Measurements from ENCODE around the gene TENM4.

TENM4 gene

GRCh38 chr11:78762105-78762504 lies 678.7 kb downstream of the TENM4 start:
- no peak for DNase-seq

DNA sequence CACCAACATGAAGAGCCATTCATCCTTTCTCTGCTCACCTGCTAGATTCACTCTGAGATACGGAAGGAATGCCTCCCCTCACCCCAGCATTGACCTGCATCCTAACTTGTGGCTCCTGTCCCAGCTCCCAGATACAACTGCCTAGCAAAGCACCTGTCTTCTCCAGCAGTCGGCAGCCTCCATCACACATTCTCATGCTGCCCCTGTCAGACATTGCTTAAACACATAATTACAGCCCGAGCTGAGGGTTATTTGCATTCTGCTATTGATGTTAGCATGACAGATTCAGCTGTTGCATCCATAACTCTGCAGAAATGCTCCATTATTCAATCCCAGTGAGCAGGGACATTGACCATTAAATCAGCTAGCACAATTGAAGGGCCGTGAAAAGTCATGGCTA lies 681.8 kb downstream of the TENM4 start:
- no peak for DNase-seq

DNA sequence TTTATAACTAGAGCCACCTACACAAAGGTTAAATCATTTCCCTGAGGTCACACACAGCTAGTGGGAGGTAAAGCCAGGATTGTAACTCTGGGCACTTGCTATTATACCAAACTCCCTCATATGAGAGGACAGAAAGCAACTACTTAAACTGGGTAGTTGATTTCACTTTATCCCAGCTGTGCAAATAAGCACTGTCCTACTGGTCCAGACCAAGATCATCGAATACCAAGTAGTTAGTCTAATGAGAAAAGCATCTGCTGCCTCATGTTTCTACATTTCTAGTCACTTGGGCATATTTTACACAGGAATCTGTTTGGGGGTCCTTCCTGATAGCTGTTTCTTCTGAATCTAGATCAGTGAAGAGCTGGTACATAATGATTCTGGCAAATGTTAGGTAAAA lies 687.5 kb downstream of the TENM4 start:
- DNase-seq: no peak

DNA sequence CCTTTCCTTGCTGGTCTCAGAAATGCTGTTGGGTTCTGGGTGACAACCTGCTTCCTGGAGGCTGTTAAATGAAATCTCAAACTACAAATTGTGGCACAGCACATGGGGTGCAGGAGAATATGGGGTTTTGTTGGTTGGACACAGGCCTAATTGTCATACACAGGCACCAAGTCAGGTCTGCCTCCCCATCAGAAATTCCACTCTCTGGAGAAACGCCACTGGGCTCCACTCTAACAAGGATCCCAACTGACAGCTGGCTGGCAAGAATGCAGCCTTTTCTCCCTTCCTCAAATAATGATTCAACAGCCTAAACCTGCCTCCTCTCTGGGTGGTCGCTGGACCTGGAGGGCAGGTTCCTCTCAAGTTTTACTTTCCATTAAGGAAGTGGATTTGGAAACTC lies 688.3 kb downstream of the TENM4 start:
- DNase-seq: no peak

DNA sequence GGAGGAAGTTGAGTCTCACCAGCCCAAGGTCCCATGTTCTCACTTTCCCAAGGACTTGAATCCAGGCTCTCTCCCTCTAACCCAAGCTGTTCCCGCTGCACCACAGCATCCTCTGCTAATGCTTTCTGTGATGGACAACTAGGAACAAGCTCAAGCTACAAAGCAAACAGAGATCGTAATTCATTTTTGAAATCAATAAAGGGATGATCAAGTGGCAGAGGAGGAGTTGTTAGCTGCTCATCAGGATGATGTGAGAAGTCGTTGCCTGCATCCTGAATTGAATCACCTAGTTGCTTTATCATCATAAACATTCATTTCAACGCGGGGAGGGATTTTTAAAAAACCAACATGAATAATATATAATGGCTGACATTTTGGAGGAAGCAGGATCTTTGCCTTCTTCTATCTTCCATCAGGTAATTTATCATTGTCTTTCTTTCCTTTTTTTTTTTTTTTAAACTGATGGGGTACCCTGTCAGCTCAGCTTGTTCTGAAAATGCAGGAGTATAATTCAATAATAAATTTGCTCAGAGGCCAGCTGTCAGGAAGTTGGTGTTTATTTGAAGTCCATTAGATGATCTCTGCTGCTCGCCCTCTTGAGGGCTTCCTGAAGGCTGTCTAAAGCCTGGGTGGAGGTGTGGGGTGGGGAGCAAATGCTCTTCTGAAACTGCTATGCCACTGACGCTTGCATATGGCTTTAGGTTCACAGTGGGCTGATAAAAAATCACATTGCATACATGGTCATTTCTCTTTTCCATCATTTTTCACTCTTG lies 691.7 kb downstream of the TENM4 start:
- no peak for DNase-seq

DNA sequence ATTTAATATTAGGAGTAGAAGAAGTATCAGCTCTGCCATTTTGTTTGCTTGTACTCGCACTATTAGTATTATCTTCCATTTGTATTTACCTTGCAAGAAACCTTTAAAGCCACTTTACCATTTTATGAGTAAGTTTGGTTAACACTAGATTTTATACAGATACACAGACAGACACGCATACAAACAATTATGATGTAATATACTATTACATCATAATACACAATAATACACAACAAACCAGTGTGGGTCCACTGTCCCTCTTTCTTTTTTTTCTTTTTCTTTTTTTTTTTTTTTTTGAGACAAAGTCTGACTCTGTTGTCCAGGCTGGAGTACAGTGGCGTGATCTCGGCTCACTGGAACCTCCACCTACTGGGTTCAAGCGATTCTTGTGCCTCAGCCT lies 695.9 kb downstream of the TENM4 start:
- no peak for DNase-seq

- no peak for DNase-seq
These were observed 696.6 kb downstream of the TENM4 start for GRCh38 chr11:78744202-78744601.

DNA sequence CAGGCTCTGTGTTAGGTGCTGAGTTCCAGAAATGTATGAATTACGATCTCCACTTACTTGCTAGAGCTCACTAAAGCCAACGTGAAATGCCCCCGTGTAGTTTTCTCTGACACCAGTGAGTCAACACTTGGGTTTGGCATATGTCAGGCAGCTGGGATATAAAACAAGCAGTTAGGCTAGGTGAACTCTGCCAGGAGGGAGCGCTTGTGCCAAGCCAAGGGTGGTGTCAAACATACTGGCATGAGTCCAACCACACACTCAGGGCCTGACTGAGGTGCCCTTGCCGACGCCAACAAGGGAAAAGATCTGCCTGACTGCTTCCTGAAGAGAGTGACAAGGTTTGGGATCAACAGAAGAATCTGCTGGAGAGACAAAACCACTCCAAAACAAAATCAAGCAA lies 698.4 kb downstream of the TENM4 start:
- DNase-seq: no peak

GRCh38 chr11:78741741-78742140 lies 699.1 kb downstream of the TENM4 start:
- DNase-seq: no peak

DNA sequence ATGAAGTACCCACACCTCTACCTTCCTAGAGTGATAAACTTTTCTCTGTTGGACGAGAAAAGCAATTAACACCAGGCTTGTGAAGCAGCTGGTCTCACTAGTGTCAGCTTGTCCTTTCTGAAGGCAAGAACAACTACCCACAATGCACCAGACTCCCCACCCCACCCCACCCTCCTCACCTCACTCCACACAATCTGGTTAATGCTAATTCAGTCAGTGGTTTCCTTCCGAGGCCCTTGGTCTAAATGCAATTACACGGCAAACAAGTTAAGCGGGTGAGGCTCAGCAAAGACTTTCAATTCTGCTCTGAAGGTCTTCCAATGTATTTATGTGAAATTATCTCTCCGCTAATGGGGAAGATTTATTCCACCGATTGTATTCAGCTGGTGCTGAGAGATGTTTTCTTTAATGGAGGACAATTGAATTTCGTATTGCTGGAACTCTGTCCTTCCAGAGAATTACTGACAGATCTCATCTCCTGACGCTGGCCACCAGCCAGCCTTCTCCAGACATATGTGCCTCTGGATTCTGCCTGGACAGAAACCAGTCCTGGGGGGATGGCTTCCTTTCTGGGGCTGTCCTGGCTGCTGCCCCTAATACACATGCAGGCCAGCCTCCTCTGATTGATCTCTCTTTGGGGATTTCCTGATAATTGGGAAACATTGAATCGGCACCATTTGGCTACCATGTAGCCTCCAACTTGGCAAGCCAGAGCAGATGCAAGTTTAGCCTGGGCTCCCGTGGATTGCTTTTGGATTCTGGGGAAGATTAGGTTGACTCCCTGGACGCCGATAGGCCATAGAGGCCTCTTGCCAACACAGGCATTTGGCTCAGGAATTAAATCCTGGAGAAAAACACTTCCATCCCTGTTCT lies 700.4 kb downstream of the TENM4 start:
- DNase-seq: no peak

- no peak for DNase-seq
These were observed 702.9 kb downstream of the TENM4 start for GRCh38 chr11:78737891-78738290.

DNA sequence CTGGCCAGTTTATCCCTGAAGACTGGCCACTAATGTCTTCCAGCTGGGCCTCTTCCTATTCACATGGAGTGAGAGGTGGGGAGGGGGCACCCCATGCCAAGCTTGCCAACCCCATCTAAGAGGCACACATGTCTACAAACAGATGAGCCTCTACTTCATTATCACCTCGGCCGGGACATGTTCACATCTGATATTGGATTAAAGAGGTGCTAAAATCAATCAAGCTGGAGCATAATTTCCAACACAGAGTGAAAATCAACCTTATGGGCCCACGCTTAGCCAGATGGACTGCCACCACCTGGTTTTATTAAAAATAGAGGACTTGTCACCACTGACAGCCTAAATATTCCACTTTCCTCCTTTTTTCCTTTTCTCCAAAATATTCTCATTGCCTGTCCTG lies 703.5 kb downstream of the TENM4 start:
- DNase-seq: no peak

DNA sequence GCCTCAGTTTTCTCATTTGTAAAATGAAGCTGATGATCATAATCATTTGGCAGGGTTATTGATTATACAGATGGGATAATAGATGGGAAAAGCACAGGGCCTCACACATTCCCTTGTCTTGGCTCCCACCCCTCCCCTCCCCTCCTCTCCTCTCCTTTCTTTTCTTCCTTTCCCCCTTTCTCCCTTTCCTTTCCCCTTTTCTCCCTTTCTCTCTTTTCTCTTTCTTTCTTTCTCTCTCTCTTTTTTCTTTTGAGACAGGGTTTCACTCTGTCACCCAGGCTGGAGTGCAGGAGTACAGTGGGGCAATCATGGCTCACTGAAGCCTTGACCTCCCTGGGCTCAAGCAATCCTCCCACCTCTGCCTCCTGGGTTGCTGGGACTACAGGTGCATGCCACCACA lies 705.1 kb downstream of the TENM4 start:
- DNase-seq: no peak

DNA sequence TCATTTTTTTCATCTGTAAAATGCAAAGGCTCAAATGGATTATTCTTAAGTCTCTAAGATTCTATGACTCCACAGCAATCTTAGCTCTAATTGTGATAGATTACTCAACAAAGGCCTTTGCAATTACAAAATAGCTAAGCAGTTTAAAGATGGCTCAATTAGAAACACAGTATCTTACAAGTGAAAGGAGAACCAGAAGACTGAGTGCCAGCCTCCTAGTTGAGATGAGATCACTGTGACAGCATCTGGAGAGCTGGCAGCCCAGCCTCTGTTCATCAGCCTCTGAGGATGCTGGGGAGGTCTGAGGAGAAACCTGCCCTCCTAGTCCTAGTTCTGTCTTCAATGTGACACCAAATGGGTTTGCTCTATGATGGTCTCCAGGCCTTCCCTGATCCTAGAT lies 707.8 kb downstream of the TENM4 start:
- DNase-seq: no peak

- no peak for DNase-seq
These were observed 708.6 kb downstream of the TENM4 start for GRCh38 chr11:78732246-78732645.

DNA sequence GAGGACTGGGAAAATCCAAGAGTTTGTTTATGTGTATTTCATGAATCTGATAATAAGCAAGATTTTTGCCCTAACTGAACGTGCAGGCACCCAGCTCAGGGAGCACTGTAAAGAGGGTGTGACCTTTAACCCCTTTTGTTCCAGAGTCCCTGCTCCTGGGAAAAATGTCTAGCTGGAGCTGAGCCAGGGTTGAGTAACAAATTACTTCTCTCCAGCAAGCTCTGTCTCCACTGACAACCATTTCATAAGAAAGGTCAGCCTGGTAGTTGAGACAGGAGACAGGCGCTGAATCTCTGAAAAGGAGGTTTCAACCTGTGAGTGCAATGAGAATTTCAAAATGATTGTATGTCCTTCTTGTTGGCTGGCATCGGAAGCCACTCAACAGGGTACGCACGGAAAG lies 709.8 kb downstream of the TENM4 start:
- DNase-seq: no peak

DNA sequence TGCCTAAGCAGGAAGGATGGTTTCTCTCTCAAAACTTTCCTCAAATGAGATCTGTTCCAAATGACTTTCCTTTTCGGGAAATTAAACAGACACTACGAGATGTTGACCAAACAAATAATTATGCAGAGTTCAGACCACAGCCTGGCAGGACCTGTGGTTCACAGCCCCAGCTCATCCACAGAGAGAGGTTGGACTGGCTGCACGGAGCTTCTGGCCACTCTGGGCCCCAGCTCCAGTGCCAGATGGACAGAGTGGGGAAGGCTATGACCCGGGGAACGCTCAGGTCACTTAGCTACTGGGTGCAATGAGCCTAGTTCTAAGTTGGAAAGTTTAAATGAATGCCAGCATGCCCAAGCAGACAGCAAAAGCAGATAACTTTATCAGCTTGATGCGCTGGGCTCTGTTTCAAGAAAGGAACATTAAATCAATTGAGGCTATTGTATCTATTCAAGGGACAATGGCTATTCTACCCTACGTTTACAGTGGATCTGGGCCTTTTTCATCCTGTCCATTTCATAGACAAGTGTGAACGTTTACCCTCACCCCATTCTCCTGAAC lies 710.5 kb downstream of the TENM4 start:
- no peak for DNase-seq

DNA sequence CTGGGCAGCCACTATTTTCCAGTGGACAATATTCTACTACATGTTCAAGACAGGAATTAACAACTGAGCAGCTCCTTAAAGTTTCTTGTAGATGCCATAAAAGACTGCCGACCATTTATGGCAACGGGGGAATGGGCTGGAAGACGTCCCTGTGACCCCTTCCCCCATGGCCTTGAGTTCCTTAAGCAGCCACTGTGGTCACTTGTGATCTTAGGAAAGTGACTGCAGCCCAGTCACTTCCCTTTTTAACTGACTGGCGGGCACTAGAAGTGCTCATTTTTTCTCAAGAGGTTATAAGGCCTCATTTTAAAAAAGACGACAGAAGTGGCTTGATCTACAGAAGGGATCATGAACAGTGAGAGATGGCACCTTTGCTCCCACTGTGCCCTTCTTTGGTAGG lies 713.0 kb downstream of the TENM4 start:
- no peak for DNase-seq

- DNase-seq: no peak
These were observed 715.6 kb downstream of the TENM4 start for GRCh38 chr11:78725200-78725599.

DNA sequence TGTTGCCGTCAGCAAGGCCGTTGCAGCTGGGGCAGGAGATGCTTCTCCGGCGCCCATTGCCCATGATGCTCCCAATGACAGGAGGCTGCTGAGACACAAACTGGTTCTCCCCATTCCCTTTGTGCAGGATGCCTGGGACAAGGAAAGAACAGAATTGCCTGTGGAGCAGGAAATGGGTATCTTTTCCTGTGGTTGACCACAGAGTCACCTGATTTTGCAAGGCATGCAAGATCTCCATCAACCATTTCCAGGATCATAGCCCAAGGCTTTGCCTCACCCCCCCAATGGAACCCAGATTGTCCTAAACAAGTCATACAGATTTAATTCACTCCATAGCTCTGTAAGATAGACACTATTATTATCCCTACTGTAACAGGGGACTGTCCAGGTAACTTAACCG lies 718.0 kb downstream of the TENM4 start:
- no peak for DNase-seq

DNA sequence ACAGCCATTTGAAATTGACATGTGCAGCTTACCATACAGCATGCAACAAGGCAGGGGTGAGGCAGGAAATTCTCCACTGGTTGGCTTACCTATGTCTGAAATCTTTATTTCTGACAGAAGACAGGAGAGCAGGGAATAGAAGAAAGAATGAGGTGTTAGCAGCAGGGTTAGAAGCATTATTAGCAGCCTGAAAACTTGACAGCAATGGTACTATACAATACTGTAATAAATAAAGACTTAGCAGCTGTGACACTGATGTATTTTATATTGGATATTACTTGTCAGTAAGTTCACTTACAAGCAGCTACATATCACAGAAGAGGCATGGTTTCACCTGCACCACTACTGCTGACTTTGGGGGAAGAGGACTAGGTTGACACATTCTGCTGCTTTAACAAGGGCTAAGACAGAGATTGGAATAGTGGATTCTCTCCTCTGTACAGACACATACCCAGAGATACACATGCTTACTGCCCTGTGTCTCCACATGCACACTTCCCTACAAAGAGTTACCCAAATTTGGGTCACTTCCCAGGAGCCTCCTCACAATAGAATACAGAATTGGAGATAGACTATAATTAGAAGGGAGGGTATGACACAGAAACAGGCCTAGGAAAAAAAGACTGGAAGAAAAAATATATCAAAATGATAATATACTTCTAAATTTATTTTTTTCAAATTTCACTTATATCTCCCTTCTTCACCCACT lies 720.4 kb downstream of the TENM4 start:
- no peak for DNase-seq

DNA sequence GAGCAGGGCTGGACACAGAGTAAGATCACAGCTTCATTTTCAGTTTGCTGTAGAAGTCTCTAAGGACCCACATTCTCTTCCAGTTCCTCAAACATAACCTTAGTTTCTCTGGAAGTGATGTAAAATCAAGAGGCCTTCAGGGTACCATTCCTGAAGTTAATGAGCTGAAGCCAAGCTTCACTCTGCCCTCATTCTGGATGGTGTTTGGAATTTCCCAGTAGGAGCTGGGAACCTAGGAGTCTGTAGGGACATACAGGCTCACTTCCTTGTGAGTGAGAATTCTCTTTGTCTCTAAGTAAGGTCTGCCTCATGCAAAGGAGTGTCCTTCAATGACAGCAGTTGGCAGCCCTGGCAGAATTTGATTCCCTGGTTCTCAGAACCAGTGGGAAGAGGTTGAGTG lies 723.8 kb downstream of the TENM4 start:
- DNase-seq: no peak

DNA sequence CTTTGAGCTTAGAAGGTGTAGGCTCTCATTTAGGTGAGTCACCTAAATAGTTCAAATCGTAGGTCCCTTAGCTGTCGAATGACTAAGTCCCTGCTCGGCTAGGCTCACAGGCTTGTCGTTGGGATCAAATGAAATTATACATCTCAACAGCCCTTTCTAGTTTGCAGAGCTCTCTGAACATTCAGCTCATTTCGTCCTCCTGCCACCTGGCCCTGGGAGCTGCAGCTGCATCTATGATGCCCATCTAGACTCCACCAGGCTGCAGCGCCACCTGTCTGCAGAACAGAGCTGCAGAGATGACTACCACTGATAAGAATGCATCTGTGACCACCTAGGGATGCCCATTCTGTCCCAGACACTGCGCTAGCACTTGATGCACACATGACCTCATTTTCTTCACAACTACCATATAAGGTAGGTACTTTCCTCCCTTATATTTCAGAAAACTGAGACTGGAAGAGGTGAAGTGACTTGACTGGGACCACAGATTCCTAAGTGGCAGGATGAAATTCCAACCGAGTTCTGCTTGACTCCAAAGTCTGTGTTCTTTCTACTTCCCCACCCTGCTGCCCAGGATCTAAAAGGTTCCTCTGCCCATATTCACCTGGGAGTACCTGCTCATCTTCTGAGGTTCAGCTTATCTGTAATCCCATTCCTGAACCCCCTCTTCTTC lies 725.1 kb downstream of the TENM4 start:
- DNase-seq: peak; percentile 41

Measured in activated CD4-positive, CD25-positive, alpha-beta regulatory T cell treated with anti-CD3 and anti-CD28 coated beads, Interleukin-2, amount 50 U/mL, for 72 hours (primary cell).